ENCODE data around the gene HAGH.

HAGH gene

GRCh38 chr16:1839554-1839953, 12.9 kb upstream of the HAGH start (continued):
- TF ChIP-seq ZFP3 (tag by site-specific recombination; IDR thresholded peaks at IDR 0.05; ENCODE audit: low read depth), result no peak
- 0 out of 2 replicates have a peak, but pooled peaks have one; percentile 63 for TF ChIP-seq PRDM1 (tag by site-specific recombination; IDR thresholded peaks at IDR 0.05)
- TF ChIP-seq, protein P1, sequence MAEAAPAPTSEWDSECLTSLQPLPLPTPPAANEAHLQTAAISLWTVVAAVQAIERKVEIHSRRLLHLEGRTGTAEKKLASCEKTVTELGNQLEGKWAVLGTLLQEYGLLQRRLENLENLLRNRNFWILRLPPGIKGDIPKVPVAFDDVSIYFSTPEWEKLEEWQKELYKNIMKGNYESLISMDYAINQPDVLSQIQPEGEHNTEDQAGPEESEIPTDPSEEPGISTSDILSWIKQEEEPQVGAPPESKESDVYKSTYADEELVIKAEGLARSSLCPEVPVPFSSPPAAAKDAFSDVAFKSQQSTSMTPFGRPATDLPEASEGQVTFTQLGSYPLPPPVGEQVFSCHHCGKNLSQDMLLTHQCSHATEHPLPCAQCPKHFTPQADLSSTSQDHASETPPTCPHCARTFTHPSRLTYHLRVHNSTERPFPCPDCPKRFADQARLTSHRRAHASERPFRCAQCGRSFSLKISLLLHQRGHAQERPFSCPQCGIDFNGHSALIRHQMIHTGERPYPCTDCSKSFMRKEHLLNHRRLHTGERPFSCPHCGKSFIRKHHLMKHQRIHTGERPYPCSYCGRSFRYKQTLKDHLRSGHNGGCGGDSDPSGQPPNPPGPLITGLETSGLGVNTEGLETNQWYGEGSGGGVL (tag by site-specific recombination; IDR thresholded peaks at IDR 0.05), result peak; percentile 47
- TF ChIP-seq ZNF837 (tag by site-specific recombination; IDR thresholded peaks at IDR 0.05), result no peak
- TF ChIP-seq, protein P2, sequence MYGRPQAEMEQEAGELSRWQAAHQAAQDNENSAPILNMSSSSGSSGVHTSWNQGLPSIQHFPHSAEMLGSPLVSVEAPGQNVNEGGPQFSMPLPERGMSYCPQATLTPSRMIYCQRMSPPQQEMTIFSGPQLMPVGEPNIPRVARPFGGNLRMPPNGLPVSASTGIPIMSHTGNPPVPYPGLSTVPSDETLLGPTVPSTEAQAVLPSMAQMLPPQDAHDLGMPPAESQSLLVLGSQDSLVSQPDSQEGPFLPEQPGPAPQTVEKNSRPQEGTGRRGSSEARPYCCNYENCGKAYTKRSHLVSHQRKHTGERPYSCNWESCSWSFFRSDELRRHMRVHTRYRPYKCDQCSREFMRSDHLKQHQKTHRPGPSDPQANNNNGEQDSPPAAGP (tag by site-specific recombination; IDR thresholded peaks at IDR 0.05), result 0 out of 2 replicates have a peak, but pooled peaks have one; percentile 68
- TF ChIP-seq ZNF610 (tag by site-specific recombination; IDR thresholded peaks at IDR 0.05; ENCODE audit: borderline replicate concordance), result no peak
- TF ChIP-seq TCF7L2 (IDR thresholded peaks at IDR 0.05; ENCODE audit: borderline replicate concordance, low read depth, low read length), result no peak
- TF ChIP-seq ZBTB17 (tag by site-specific recombination; IDR thresholded peaks at IDR 0.05), result peak; percentile 99
- peak; percentile 78 for TF ChIP-seq ZNF335 (tag by site-specific recombination; conservative IDR thresholded peaks at IDR 0.05)
- peak; percentile 71; the same call in 1 of the 2 replicates for TF ChIP-seq ZNF580 (tag by site-specific recombination; IDR thresholded peaks at IDR 0.05)
- no peak for TF ChIP-seq HIC1 (tag by site-specific recombination; IDR thresholded peaks at IDR 0.05)
- no peak for TF ChIP-seq ZNF2 (tag by site-specific recombination; IDR thresholded peaks at IDR 0.05)
- no peak for TF ChIP-seq ZNF677 (tag by site-specific recombination; IDR thresholded peaks at IDR 0.05)
- peak; percentile 52 for TF ChIP-seq SP2 (tag by site-specific recombination; IDR thresholded peaks at IDR 0.05)
- TF ChIP-seq ZNF24 (tag by site-specific recombination; IDR thresholded peaks at IDR 0.05), result peak; percentile 71; the same call in 1 of the 2 replicates
- TF ChIP-seq ZNF214 (tag by site-specific recombination; IDR thresholded peaks at IDR 0.05; ENCODE audit: borderline replicate concordance), result no peak
- peak; percentile 16 for TF ChIP-seq OSR2 (tag by site-specific recombination; IDR thresholded peaks at IDR 0.05)
- TF ChIP-seq ZNF18 (tag by site-specific recombination; IDR thresholded peaks at IDR 0.05), result peak; percentile 82
- no peak for TF ChIP-seq HOXA7 (CRISPR knock-in tag; IDR thresholded peaks at IDR 0.05; ENCODE audit: borderline replicate concordance)
- TF ChIP-seq, protein P3, sequence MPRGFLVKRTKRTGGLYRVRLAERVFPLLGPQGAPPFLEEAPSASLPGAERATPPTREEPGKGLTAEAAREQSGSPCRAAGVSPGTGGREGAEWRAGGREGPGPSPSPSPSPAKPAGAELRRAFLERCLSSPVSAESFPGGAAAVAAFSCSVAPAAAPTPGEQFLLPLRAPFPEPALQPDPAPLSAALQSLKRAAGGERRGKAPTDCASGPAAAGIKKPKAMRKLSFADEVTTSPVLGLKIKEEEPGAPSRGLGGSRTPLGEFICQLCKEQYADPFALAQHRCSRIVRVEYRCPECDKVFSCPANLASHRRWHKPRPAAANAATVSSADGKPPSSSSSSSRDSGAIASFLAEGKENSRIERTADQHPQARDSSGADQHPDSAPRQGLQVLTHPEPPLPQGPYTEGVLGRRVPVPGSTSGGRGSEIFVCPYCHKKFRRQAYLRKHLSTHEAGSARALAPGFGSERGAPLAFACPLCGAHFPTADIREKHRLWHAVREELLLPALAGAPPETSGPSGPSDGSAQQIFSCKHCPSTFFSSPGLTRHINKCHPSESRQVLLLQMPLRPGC (tag by site-specific recombination; IDR thresholded peaks at IDR 0.05), result no peak
- TF ChIP-seq EGR2 (tag by site-specific recombination; IDR thresholded peaks at IDR 0.05; ENCODE audit: low read depth), result no peak
- TF ChIP-seq, protein P4, sequence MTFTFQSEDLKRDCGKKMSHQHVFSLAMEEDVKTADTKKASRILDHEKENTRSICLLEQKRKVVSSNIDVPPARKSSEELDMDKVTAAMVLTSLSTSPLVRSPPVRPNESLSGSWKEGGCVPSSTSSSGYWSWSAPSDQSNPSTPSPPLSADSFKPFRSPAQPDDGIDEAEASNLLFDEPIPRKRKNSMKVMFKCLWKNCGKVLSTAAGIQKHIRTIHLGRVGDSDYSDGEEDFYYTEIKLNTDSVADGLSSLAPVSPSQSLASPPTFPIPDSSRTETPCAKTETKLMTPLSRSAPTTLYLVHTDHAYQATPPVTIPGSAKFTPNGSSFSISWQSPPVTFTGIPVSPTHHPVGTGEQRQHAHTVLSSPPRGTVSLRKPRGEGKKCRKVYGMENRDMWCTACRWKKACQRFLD (tag by site-specific recombination; IDR thresholded peaks at IDR 0.05), result no peak
- peak; percentile 69 for TF ChIP-seq ZNF600 (tag by site-specific recombination; IDR thresholded peaks at IDR 0.05)
- TF ChIP-seq ZNF184 (tag by site-specific recombination; IDR thresholded peaks at IDR 0.05), result no peak
- TF ChIP-seq ZNF660 (tag by site-specific recombination; IDR thresholded peaks at IDR 0.05), result peak; percentile 91
- TF ChIP-seq ZNF658 (tag by site-specific recombination; IDR thresholded peaks at IDR 0.05), result no peak
- TF ChIP-seq KLF7 (tag by site-specific recombination; IDR thresholded peaks at IDR 0.05; ENCODE audit: borderline replicate concordance), result no peak
- peak; percentile 87 for TF ChIP-seq TRIM28 (IDR thresholded peaks at IDR 0.05; ENCODE audit: borderline replicate concordance, low read length)
- no peak for TF ChIP-seq ZNF529 (tag by site-specific recombination; IDR thresholded peaks at IDR 0.05; ENCODE audit: insufficient replicate concordance)
- TF ChIP-seq ZNF510 (tag by site-specific recombination; IDR thresholded peaks at IDR 0.05; ENCODE audit: insufficient replicate concordance), result no peak
- TF ChIP-seq ZBTB8A (tag by site-specific recombination; IDR thresholded peaks at IDR 0.05), result peak; percentile 69
- TF ChIP-seq ZNF561 (tag by site-specific recombination; IDR thresholded peaks at IDR 0.05; ENCODE audit: borderline replicate concordance), result peak; percentile 87; the same call in 1 of the 2 replicates

Data from HEK293 (cell line).